ENCODE results near the gene CCBE1.

Gene CCBE1

DNA sequence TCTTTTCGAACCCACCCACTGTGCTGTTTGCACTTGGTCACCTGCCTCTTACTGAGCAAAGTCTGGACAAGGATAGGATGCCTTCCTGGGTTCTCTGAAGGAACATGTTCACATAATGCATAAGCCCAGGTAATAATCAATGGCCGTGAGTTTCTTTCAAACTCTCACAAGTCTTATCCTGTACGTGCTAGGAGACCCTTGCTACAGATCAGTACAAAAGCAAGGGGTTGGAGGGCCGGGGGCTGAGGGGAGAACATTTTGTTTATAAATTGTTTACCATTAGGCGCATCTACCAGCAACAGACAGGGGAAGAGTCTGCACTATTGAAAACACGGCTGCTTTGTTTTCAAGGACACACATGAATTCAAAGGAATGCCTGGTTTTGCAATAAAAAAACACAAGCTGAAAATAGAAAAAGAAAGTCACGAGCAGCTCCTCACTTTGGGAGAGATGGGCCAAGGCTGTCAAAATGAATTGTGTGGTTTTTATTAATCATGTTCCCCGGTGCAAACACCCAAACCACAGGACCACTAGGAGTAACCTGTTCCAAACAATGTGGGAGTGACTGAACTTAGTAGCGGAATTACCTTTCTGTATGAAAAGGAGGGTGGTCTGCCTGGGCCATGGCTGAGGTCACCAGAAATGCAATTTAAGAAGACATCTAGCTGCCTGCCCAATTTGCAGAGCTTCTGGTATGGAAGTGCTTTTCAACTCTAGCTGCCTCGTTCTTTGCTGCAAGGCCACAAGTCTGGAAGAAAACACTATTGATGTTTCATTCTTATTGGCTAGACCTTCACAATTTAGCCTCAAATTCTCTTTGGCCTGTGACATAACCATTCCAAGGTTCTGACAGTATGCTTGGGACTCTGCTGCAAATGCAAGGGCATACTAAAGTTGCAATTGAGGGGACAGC, 73.5 kb downstream of the CCBE1 start:
- TF ChIP-seq, protein P1, sequence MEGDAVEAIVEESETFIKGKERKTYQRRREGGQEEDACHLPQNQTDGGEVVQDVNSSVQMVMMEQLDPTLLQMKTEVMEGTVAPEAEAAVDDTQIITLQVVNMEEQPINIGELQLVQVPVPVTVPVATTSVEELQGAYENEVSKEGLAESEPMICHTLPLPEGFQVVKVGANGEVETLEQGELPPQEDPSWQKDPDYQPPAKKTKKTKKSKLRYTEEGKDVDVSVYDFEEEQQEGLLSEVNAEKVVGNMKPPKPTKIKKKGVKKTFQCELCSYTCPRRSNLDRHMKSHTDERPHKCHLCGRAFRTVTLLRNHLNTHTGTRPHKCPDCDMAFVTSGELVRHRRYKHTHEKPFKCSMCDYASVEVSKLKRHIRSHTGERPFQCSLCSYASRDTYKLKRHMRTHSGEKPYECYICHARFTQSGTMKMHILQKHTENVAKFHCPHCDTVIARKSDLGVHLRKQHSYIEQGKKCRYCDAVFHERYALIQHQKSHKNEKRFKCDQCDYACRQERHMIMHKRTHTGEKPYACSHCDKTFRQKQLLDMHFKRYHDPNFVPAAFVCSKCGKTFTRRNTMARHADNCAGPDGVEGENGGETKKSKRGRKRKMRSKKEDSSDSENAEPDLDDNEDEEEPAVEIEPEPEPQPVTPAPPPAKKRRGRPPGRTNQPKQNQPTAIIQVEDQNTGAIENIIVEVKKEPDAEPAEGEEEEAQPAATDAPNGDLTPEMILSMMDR (conservative IDR thresholded peaks at IDR 0.05; ENCODE audit: low read depth, low read length): no peak
- no peak for DNase-seq (ENCODE audit: low read depth)
- H3K4me3 ChIP-seq (ENCODE audit: low read length): no peak overlapping the region

GRCh38 chr18:59621027-59621426, 76.2 kb downstream of the CCBE1 start:
- TF ChIP-seq, protein P1 (conservative IDR thresholded peaks at IDR 0.05; ENCODE audit: low read depth, low read length): no peak
- no peak overlapping the region for H3K4me3 ChIP-seq (ENCODE audit: low read length)
- DNase-seq (ENCODE audit: low read depth): no peak

GRCh38 chr18:59620381-59620780, 76.8 kb downstream of the CCBE1 start:
- no peak for DNase-seq (ENCODE audit: low read depth)
- TF ChIP-seq, protein P1 (conservative IDR thresholded peaks at IDR 0.05; ENCODE audit: low read depth, low read length): no peak

DNA sequence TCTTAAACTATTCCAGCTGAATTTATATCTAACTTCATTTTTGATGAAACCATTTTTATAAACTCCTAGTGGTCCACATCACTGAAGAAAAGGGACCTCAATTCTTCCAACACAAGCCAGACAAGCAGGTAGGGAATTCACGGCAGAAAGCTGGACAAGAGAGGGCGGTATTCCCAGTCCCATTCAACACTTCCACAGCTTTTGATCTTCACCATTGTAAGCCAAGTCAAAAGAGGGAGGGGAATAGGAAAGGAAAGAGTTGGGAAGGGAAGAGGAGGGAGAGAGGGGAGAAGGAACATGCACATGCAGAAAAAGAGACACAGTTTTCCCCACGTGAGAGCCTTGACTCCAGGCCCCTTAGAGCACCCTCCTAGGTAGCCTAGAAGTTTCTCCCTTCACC, 77.4 kb downstream of the CCBE1 start:
- H3K4me3 ChIP-seq (ENCODE audit: low read length): no peak overlapping the region
- TF ChIP-seq, protein P1 (conservative IDR thresholded peaks at IDR 0.05; ENCODE audit: low read depth, low read length): no peak
- DNase-seq (ENCODE audit: low read depth): no peak

More at GRCh38 chr18:59620381-59620780, 76.8 kb downstream of the CCBE1 start:
- no peak overlapping the region for H3K4me3 ChIP-seq (ENCODE audit: low read length)

- no peak overlapping the region for H3K4me3 ChIP-seq (ENCODE audit: low read length)
- no peak for DNase-seq (ENCODE audit: low read depth)
- TF ChIP-seq, protein P1 (conservative IDR thresholded peaks at IDR 0.05; ENCODE audit: low read depth, low read length): no peak
Observed at GRCh38 chr18:59617468-59617932, 79.7 kb downstream of the CCBE1 start.

GRCh38 chr18:59616501-59616900, 80.7 kb downstream of the CCBE1 start:
- TF ChIP-seq, protein P1 (conservative IDR thresholded peaks at IDR 0.05; ENCODE audit: low read depth, low read length): no peak
- H3K4me3 ChIP-seq (ENCODE audit: low read length): no peak overlapping the region
- peak; percentile 60 for DNase-seq (ENCODE audit: low read depth)

DNA sequence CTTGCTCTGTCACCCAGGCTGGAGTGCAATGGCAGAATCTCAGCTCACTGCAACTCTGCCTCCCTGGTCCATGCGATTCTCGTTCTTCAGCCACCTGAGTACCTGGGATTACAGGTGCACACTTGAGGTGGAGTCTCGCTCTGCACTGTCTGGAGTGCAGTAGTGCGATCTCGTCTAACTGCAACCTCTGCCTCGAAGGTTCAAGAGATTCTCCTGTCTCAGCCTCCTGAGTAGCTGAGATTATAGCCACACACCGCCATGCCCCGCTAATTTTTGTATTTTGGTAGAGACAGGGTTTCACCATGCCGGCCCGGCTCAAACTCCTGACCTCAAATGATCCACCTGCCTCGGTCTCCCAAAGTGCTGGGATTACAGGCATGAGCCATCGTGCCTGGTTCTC, 83.3 kb downstream of the CCBE1 start:
- no peak overlapping the region for H3K4me3 ChIP-seq (ENCODE audit: low read length)
- TF ChIP-seq, protein P1 (conservative IDR thresholded peaks at IDR 0.05; ENCODE audit: low read depth, low read length): no peak
- DNase-seq (ENCODE audit: low read depth): no peak
